Coronary artery (tissue), 2 donors: ENCODE measurements around the gene METTL9.
"Not testable (repeated sequence)": the region's sequence is repeated elsewhere in the genome, so short reads cannot be mapped to it uniquely, and the experiment has no call there.

ENCODE experiments used
- DNase-seq: peaks from one replicate; pipeline ENCODE4 v3.0.0-alpha.2; 2017; ENCODE audit warnings: low spot score
- H3K27ac ChIP-seq, 2 donors: fragments of 200-600 bp; sonication (generic); one replicate each; pipeline ENCODE4 v1.5.1; 2016 to 2019
- H3K4me3 ChIP-seq: fragments of 200-600 bp; sonication (generic); 2 replicates; pipeline ENCODE4 v1.5.1; 2016; ENCODE audit warnings: mild to moderate bottlenecking, moderate library complexity
- TF ChIP-seq, protein P1 (sequence below): fragments of 200-600 bp; sonication (generic); IDR thresholded peaks from one replicate; pipeline ENCODE4 v1.5.1; 2019; ENCODE audit warnings: antibody characterized with exemption

Gene METTL9

DNA sequence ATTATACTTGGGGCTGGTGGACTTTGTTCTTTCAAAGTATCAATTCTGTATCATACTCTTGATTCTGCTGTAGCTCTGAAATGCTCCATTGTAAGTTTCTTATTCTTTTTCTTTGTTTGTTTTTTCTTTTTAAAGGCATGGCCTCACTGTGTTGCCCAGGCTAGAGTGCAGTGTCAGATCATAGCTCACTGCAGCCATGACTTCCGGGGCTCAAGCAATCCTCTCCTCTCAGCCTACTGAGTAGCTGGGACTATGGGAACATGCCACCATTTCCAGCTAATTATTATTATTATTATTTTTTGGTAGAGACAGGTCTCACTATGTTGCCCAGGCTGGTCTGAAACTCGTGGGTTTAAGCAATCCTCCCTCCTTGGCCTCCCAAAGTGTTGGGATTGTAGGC, 38.9 kb upstream of the METTL9 start:
- TF ChIP-seq, protein P1, sequence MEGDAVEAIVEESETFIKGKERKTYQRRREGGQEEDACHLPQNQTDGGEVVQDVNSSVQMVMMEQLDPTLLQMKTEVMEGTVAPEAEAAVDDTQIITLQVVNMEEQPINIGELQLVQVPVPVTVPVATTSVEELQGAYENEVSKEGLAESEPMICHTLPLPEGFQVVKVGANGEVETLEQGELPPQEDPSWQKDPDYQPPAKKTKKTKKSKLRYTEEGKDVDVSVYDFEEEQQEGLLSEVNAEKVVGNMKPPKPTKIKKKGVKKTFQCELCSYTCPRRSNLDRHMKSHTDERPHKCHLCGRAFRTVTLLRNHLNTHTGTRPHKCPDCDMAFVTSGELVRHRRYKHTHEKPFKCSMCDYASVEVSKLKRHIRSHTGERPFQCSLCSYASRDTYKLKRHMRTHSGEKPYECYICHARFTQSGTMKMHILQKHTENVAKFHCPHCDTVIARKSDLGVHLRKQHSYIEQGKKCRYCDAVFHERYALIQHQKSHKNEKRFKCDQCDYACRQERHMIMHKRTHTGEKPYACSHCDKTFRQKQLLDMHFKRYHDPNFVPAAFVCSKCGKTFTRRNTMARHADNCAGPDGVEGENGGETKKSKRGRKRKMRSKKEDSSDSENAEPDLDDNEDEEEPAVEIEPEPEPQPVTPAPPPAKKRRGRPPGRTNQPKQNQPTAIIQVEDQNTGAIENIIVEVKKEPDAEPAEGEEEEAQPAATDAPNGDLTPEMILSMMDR, result no peak
- H3K4me3 ChIP-seq, result no peak overlapping the region
- no peak overlapping the region for H3K27ac ChIP-seq
- no peak for DNase-seq

DNA sequence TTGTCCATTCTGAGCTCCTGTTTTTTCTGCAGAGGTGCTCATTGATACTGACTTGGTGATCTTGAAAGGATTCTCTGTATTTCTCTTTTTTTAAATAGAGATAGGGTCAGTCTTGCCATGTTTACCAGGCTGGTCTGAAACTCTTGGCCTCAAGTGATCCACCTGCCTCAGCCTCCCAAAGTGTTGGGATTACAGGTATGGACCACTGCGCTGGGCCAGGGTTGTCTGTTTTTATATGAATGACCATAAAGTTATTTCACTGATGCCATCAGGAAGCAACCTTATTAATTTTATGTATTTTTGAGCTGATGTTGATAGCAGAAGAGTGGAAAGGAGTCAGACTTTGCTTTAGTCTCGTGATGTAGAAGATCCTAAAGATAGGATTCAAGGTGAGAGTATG, 35.7 kb upstream of the METTL9 start:
- DNase-seq, result no peak
- TF ChIP-seq, protein P1, result no peak
- no peak overlapping the region for H3K4me3 ChIP-seq

DNA sequence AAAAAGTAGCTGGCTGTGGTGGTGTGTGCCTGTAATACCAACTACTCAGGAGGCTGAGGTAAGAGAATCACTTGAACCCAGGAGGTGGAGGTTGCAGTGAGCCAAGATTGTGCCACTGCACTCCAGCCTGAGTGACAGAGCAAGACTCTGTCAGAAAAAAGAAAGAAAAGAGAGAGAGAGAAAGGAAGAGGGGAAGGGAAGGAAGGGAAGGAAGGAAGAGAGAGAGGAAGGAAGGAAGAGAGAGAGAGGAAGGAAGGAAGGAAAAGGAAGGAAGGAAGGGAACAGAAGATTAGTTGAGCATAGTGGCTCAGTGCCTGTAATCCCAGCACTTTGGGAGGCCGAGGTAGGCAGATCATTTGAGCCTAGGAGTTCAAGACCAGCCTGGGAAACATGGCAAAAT, 35.0 kb upstream of the METTL9 start:
- not testable (repeated sequence) for H3K27ac ChIP-seq, DNase-seq, H3K4me3 ChIP-seq

More for the DNA sequence above, 35.7 kb upstream of the METTL9 start:
- H3K27ac ChIP-seq, result no peak overlapping the region

DNA sequence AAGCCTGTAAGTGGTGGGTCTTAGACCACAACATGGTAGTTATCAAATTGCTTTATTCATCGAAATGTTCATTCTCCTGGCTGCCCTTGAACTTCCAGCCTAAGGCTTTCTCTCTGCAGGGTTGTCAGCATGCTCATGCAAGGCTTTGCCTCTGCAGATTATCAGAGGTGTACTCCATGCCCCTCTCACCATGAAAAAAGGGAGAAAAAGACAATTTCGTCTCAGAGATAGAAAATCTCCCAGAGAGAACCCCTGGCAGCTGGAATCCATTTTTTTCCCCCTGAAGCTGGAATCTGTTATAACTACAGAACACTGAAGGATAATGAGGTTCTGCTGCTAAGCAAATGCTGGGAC, 33.9 kb upstream of the METTL9 start:
- DNase-seq, result no peak
- TF ChIP-seq, protein P1, result no peak
- no peak overlapping the region for H3K27ac ChIP-seq
- no peak overlapping the region for H3K4me3 ChIP-seq

DNA sequence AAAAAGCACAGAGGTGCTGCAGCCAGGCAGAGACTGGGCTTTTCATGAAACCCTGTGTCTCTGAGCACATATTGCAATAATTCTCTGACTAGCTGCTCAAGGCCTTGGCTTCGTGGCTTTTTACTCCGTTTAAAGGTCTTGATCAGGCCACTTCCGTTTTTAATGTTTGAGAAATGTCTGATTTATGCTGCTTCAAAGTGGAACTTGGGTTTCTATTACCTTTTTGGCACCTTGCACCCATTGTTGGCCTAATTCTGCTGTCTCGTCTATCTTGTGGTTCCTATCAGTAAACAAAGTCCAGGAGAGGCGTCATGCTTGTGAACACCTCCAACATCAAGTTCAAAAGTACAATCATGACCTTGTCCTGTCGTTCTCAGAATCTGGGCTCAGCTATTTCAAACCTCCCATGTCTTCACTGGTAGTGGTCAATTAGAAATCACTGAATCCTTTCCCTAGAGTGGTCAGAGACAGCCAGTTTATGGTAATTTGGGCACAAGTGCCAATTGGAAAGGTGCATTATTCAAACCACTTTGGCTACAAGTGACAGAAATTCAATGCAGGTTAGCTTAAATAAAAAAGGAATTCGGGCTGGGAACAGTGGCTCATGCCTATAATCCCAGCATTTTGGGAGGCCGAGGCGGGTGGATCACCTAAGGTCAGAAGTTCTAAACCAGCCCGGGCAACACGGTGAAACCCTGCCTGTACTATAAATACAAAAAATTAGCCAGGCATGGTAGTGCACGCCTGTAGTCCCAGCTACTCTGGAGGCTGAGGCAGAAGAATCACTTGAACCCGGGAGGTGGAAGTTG, 33.3 kb upstream of the METTL9 start:
- H3K4me3 ChIP-seq, result no peak overlapping the region
- TF ChIP-seq, protein P1, result no peak
- no peak for DNase-seq
- H3K27ac ChIP-seq, result no peak overlapping the region

DNA sequence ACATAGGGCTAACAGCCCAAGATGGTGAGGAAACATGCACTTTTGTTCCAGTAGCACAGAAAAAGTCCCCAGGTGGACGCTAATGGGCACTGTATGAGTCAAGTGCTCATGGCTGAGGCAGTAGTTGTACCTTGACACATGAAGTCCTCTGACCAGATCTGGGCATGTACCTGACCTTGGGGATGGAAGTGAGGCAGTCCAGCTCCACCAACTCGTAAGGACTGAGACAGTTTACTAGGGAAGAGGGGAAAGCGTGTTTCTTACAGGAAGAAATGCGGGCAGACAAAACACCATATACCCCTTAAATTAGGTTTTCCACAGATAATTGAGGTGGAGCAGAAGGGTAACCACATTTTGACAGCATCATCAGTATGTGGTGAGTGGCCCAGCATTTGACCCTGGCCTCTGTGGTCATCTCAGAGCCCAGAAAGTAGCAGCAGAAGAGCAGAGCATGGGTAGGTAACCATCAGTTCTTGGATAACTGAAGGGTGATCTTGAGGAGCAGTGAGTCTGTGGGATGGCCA, 32.4 kb upstream of the METTL9 start:
- no peak for DNase-seq
- H3K27ac ChIP-seq, result no peak overlapping the region
- TF ChIP-seq, protein P1, result no peak
- H3K4me3 ChIP-seq, result no peak overlapping the region

DNA sequence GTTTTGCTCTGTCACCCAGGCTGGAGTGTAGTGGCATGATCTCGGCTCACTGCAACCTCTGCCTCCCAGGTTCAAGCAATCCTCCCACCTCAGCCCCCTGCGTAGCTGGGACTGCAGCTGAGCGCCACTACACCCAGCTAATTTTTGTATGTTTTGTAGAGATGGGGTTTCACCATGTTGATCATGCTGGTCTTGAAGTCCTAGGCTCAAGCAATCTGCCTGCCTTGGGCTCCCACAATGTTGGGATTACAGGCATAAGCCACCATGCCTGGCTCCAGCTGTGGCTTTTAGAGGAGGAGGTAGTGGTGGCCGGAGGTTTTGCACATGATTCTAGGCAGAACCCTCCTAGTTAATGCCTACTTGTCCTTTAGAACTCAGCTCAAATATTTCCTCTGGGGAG, 31.9 kb upstream of the METTL9 start:
- H3K27ac ChIP-seq, H3K4me3 ChIP-seq, DNase-seq: not testable (repeated sequence)

DNA sequence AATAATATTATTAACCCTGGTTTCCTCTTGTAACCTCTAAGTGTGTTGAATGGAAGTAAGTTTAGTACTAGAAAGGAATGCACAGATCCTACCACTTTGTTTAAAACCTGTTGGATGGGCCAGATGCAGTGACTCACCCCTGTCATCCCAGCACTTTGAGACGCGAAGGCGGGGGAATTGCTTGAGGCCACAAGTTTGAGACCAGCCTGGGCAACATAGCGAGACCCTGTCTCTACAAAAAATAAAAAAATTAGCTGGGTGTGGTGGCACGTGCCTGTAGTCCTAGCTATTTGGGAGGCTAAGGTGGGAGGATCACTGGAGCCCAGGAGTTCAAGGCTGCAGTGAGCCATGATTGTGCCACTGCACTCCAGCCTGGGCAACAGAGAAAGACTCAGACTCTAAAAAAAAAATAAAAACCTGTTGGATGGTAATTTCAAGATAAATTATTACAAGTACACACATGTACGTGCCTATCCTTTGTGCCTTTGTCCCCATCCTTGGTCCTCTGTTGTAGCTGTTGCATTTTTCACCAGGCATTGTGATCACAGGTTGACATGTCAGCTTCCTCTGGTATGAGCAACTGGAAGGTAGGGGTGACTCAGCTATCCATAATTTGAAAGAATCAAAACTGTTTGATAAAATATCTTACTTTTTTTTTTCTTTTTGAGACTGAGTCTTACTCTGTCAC, 30.7 kb upstream of the METTL9 start:
- no peak overlapping the region for H3K27ac ChIP-seq
- TF ChIP-seq, protein P1, result no peak
- no peak overlapping the region for H3K4me3 ChIP-seq
- no peak for DNase-seq
